Activated CD8-positive, alpha-beta T cell treated with anti-CD3 and anti-CD28 coated beads for 36 hours (primary cell): ENCODE results near the gene PEX14. TPM values are rescaled to one million over a fixed set of nuclear protein-coding genes. Genes with fewer than 3 reads are reported as not detected.

Experiments
- ATAC-seq: fragments of 200-7000 bp; cut with Tn5 transposase; one replicate; pipeline ENCODE4 v1.10.0; 2021; ENCODE audit warnings: mild to moderate bottlenecking, moderate library complexity
- CTCF ChIA-PET: fragments of 350-600 bp; sonication (Branson Sonifier 250); formaldehyde crosslinking; loops from one replicate; lab custom pipeline; 2021; ENCODE audit warnings: antibody characterized with exemption; lab: Charles Lee
- POLR2A ChIA-PET: fragments of 350-600 bp; sonication (Branson Sonifier 250); formaldehyde crosslinking; loops from one replicate; lab custom pipeline; 2021; ENCODE audit warnings: antibody characterized with exemption; lab: Charles Lee
- DNase-seq: peaks from one replicate; pipeline ENCODE4 v3.0.0-alpha.2; 2020
- H3K27ac Mint-ChIP-seq: one replicate; pipeline ENCODE4 v1.8.0; 2021; ENCODE audit warnings: mild to moderate bottlenecking, mixed read lengths
- H3K27me3 Mint-ChIP-seq: one replicate; pipeline ENCODE4 v1.8.0; 2021; ENCODE audit warnings: mixed read lengths
- H3K36me3 Mint-ChIP-seq: one replicate; pipeline ENCODE4 v1.8.0; 2021; ENCODE audit warnings: low read depth, mixed read lengths
- H3K4me1 Mint-ChIP-seq: one replicate; pipeline ENCODE4 v1.8.0; 2021; ENCODE audit warnings: low read depth, mixed read lengths
- H3K4me3 Mint-ChIP-seq: one replicate; pipeline ENCODE4 v1.8.0; 2021; ENCODE audit warnings: mild to moderate bottlenecking, moderate library complexity, mixed read lengths
- H3K9me3 Mint-ChIP-seq: one replicate; pipeline ENCODE4 v1.8.0; 2021; ENCODE audit warnings: mixed read lengths
- CTCF ChIP-seq: fragments of 200-600 bp; IDR thresholded peaks from one replicate; pipeline ENCODE4 v1.8.0; 2022; ENCODE audit warnings: antibody characterized with exemption, mild to moderate bottlenecking
- intact Hi-C: fragments of 100-400 bp; cut with micrococcal nuclease; formaldehyde crosslinking; loops from one replicate; pipeline ENCODE4 v1.10.0; 2022
- total RNA-seq, 2 experiments: library from RNA; stranded (reverse); gene quantifications; one replicate each; pipeline ENCODE4 v1.2.3, GENCODE V29; 2021

Gene PEX14
- total RNA-seq, 2 experiments from 2014 or later, result 18.0 to 18.5 TPM

GRCh38 chr1:10444248-10444647, 30.5 kb upstream of the PEX14 start:
- Mint-ChIP-seq H3K4me3 (no peak overlapping the region), H3K27me3 (no peaks in the 10 kb centered on the region), H3K9me3 (no peaks in the 10 kb centered on the region), H3K4me1 (no peaks in the 10 kb centered on the region), H3K27ac (no peak overlapping the region), H3K36me3 (peaks cover 2% of the 10 kb centered on the region)
- ATAC-seq (no peak), DNase-seq (no peak)
- ChIA-PET CTCF (no interaction called here), POLR2A (no interaction called here)
- intact Hi-C loops, result no loop called here
- TF ChIP-seq CTCF, result no peak

GRCh38 chr1:10444795-10445397, 29.9 kb upstream of the PEX14 start:
- Mint-ChIP-seq H3K36me3 (peaks cover 2% of the 10 kb centered on the region), H3K4me1 (no peaks in the 10 kb centered on the region), H3K9me3 (no peaks in the 10 kb centered on the region), H3K27me3 (no peaks in the 10 kb centered on the region), H3K4me3 (no peak overlapping the region), H3K27ac (no peak overlapping the region)
- ATAC-seq, result peak; percentile 34
- ChIA-PET POLR2A (no interaction called here), CTCF (no interaction called here)
- no peak for DNase-seq
- no peak for TF ChIP-seq CTCF
- intact Hi-C loops, result no loop called here

DNA sequence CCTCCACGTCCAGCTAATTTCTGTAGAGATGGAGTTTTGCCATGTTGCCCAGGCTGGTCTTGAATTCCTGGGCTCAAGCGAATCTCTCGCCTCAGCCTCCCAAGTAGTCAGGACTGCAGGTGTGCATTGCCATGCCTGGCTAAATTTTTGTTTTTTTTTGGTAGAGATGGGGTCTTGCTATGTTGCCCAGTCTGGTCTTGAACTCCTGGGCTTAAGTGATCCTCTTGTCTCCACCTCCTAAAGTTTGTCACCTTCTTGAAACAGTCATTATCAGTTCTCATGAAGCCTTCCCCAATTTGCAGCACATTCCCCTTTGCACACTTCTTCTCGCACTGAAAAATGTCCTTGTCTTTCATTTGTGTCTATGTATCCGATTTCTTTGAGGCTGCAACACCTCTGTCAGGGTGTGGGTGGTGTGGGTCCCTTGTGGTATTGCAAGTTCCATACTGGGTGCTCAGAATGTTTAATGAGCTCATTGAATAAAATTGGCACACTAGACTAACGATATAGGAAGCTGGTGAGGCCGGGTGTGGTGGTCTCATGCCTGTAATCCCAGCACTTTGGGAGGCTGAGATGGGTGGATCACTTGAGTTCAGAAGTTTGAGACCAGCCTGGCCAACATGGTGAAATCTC, 27.8 kb upstream of the PEX14 start:
- ATAC-seq (no peak), DNase-seq (no peak)
- H3K9me3 Mint-ChIP-seq, result no peaks in the 10 kb centered on the region
- H3K4me3 Mint-ChIP-seq, result no peak overlapping the region
- no peaks in the 10 kb centered on the region for H3K4me1 Mint-ChIP-seq
- H3K27ac Mint-ChIP-seq, result no peak overlapping the region
- intact Hi-C loops, result no loop called here
- ChIA-PET POLR2A (interaction anchor here (1.7 kb wide), 1 partner anchor 13 kb away, joined by 5 read pairs; no protein-coding TSS in a partner anchor), CTCF (interaction anchor here (0.6 to 1.6 kb wide), 2 partner anchors 48 to 702 kb away, joined by 3 read pairs; no protein-coding TSS in a partner anchor)
- no peak for TF ChIP-seq CTCF
- no peaks in the 10 kb centered on the region for H3K27me3 Mint-ChIP-seq
- H3K36me3 Mint-ChIP-seq, result peaks cover 2% of the 10 kb centered on the region

DNA sequence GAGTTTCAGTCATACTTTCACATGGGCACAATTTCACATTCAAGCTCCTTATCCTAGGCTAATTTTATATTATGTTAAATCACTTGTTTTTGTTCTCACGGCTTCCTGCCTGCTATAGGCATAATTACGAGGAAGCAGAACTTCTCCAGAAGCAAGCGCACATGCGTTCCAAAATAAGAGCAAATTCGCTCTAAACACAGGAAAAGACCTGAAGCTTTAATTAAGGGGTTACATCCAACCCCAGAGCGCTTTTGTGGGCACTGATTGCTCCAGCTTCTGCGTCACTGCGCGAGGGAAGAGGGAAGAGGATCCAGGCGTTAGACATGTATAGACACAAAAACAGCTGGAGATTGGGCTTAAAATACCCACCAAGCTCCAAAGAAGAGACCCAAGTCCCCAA, 25.0 kb upstream of the PEX14 start, which contains the start of gene CORT:
Gene CORT, plus strand, starts transcription at position 281 of the 400 bp plus-strand sequence. CDS start 193 bp downstream, outside the sequence.
- intact Hi-C loops, result no loop called here
- no peaks in the 10 kb centered on the region for H3K4me1 Mint-ChIP-seq
- H3K36me3 Mint-ChIP-seq, result peaks cover 2% of the 10 kb centered on the region
- H3K27me3 Mint-ChIP-seq, result no peaks in the 10 kb centered on the region
- ChIA-PET CTCF (interaction anchor here (1.1 kb wide), 1 partner anchor 46 kb away, joined by 6 read pairs; no protein-coding TSS in a partner anchor), POLR2A (interaction anchor here (0.7 to 1.8 kb wide), 2 partner anchors 13 to 563 kb away, joined by 3 to 7 read pairs; no protein-coding TSS in a partner anchor)
- H3K27ac Mint-ChIP-seq, result no peak within 1 kb of the TSS
- no peak for TF ChIP-seq CTCF
- DNase-seq, result no peak
- no peaks in the 10 kb centered on the region for H3K9me3 Mint-ChIP-seq
- ATAC-seq, result no peak
- no peak within 1 kb of the TSS for H3K4me3 Mint-ChIP-seq
